Stimulated activated naive CD4-positive, alpha-beta T cell (primary cell): ENCODE measurements around the gene GTF2E1.
A peak's percentile ranks its signal among the peaks of the same experiment; 100 is the strongest.
"Not testable (repeated sequence)": the region's sequence is repeated elsewhere in the genome, so short reads cannot be mapped to it uniquely, and the experiment has no call there.

Source experiments
- DNase-seq, 6 experiments: peaks; one replicate each; lab custom pipeline; 2025; lab: John Stamatoyannopoulos, UW

The GTF2E1 gene

GRCh38 chr3:120753810-120754209, 11.3 kb downstream of the GTF2E1 start:
- DNase-seq, result no peak

- DNase-seq, result no peak
Measured at GRCh38 chr3:120756061-120756460, 13.5 kb downstream of the GTF2E1 start.

- not testable (repeated sequence) for DNase-seq
Measured at GRCh38 chr3:120758551-120758950, 16.0 kb downstream of the GTF2E1 start.

- DNase-seq, result no peak
Measured at GRCh38 chr3:120762615-120763014, 20.1 kb downstream of the GTF2E1 start.

- DNase-seq, result no peak
Measured at GRCh38 chr3:120763601-120764000, 21.1 kb downstream of the GTF2E1 start.

GRCh38 chr3:120764206-120764605, 21.7 kb downstream of the GTF2E1 start:
- no peak for DNase-seq

GRCh38 chr3:120765830-120766493, 23.4 kb downstream of the GTF2E1 start:
- DNase-seq, result no peak

- DNase-seq, result no peak
Measured at GRCh38 chr3:120766576-120766975, 24.0 kb downstream of the GTF2E1 start.

GRCh38 chr3:120767106-120767505, 24.6 kb downstream of the GTF2E1 start:
- DNase-seq, result no peak

GRCh38 chr3:120769436-120769835, 26.9 kb downstream of the GTF2E1 start:
- no peak for DNase-seq

GRCh38 chr3:120770891-120771290, 28.3 kb downstream of the GTF2E1 start:
- no peak for DNase-seq

- DNase-seq, result no peak
Measured at GRCh38 chr3:120772081-120772480, 29.5 kb downstream of the GTF2E1 start.

- no peak for DNase-seq
Measured at GRCh38 chr3:120773932-120774331, 31.4 kb downstream of the GTF2E1 start.

GRCh38 chr3:120775411-120775810, 32.9 kb downstream of the GTF2E1 start:
- no peak for DNase-seq

- no peak for DNase-seq
Measured at GRCh38 chr3:120778776-120779175, 36.2 kb downstream of the GTF2E1 start.

GRCh38 chr3:120780977-120781376, 38.4 kb downstream of the GTF2E1 start:
- DNase-seq, result no peak

GRCh38 chr3:120785832-120786231, 43.3 kb downstream of the GTF2E1 start:
- DNase-seq, result not testable (repeated sequence)

- peak in 3 of 6 experiments; percentile 11 to 37 (median 13) for DNase-seq
Measured at GRCh38 chr3:120791010-120791409, 48.5 kb downstream of the GTF2E1 start.

- DNase-seq, result no peak
Measured at GRCh38 chr3:120791913-120792312, 49.4 kb downstream of the GTF2E1 start.

- no peak for DNase-seq
Measured at GRCh38 chr3:120793601-120794000, 51.1 kb downstream of the GTF2E1 start.

- peak; percentile 52 to 84 (median 70) for DNase-seq
Measured at GRCh38 chr3:120795017-120795648, 52.6 kb downstream of the GTF2E1 start.

- no peak for DNase-seq
Measured at GRCh38 chr3:120795959-120796358, 53.4 kb downstream of the GTF2E1 start.

GRCh38 chr3:120796976-120797375, 54.4 kb downstream of the GTF2E1 start:
- no peak for DNase-seq

GRCh38 chr3:120797857-120798256, 55.3 kb downstream of the GTF2E1 start:
- no peak for DNase-seq
